Measurements from ENCODE around the gene PTPRM. TPM values are rescaled to one million over a fixed set of nuclear protein-coding genes. Genes with fewer than 3 reads are reported as not detected.

Gene PTPRM
- total RNA-seq, 1 experiment from 2014 or later, result 100.0 TPM

GRCh38 chr18:7979714-7980113 is 412.6 kb downstream of the PTPRM start:
- Histone ChIP-seq H3K27me3 (replicated peaks; ENCODE audit: control insufficient read depth, insufficient read depth, low read length) (no peaks in the 10 kb centered on the region), H3K9me3 (no peaks in the 10 kb centered on the region), H3K4me3 (ENCODE audit: low read depth, low read length) (no peak overlapping the region), H3K36me3 (ENCODE audit: control insufficient read depth, insufficient read depth, low read length) (no peaks in the 10 kb centered on the region), H3K4me1 (peaks cover 8% of the 10 kb centered on the region)
- BruUV-seq (replicated peaks), result no TSS peak
- no peak overlapping the region for H3K27ac Mint-ChIP-seq (ENCODE audit: unreplicated experiment)
- no peak for DNase-seq
- ChIA-PET POLR2A (no interaction called here), CTCF (no interaction called here)
- TF ChIP-seq CTCF (IDR thresholded peaks at IDR 0.05; ENCODE audit: insufficient read depth in 1 of 2, low read depth in 1 of 2, low read length in 1 of 2, severe bottlenecking in 1 of 2, unreplicated experiment in 1 of 2), result no peak
- no peak overlapping the region for H3K4me3 Mint-ChIP-seq (ENCODE audit: unreplicated experiment)
- H3K9me3 Mint-ChIP-seq (ENCODE audit: unreplicated experiment), result no peaks in the 10 kb centered on the region
- H3K4me1 Mint-ChIP-seq (ENCODE audit: low read depth, unreplicated experiment), result peaks cover 7% of the 10 kb centered on the region
- intact Hi-C loops (cut with micrococcal nuclease; ENCODE audit: unreplicated experiment), result no loop called here
- no peaks in the 10 kb centered on the region for H3K27me3 Mint-ChIP-seq (ENCODE audit: insufficient read depth, unreplicated experiment)
- peaks cover 48% of the 10 kb centered on the region for H3K36me3 Mint-ChIP-seq (ENCODE audit: insufficient read depth, unreplicated experiment)

GRCh38 chr18:7980136-7980535 is 413.0 kb downstream of the PTPRM start:
- H3K36me3 ChIP-seq (ENCODE audit: control insufficient read depth, insufficient read depth, low read length), result no peaks in the 10 kb centered on the region
- Mint-ChIP-seq H3K4me3 (ENCODE audit: unreplicated experiment) (no peak overlapping the region), H3K27me3 (ENCODE audit: insufficient read depth, unreplicated experiment) (no peaks in the 10 kb centered on the region), H3K27ac (ENCODE audit: unreplicated experiment) (no peak overlapping the region), H3K9me3 (ENCODE audit: unreplicated experiment) (no peaks in the 10 kb centered on the region), H3K4me1 (ENCODE audit: low read depth, unreplicated experiment) (peaks cover 7% of the 10 kb centered on the region), H3K36me3 (ENCODE audit: insufficient read depth, unreplicated experiment) (peaks cover 48% of the 10 kb centered on the region)
- BruUV-seq (replicated peaks), result no TSS peak
- peaks cover 8% of the 10 kb centered on the region for H3K4me1 ChIP-seq
- peak in 1 of 2 experiments; percentile 29 for DNase-seq
- TF ChIP-seq CTCF (IDR thresholded peaks at IDR 0.05; ENCODE audit: insufficient read depth in 1 of 2, low read depth in 1 of 2, low read length in 1 of 2, severe bottlenecking in 1 of 2, unreplicated experiment in 1 of 2), result peak in 1 of 2 experiments; percentile 21
- no peaks in the 10 kb centered on the region for H3K27me3 ChIP-seq (replicated peaks; ENCODE audit: control insufficient read depth, insufficient read depth, low read length)
- intact Hi-C loops (cut with micrococcal nuclease; ENCODE audit: unreplicated experiment), result no loop called here
- ChIA-PET CTCF (no interaction called here), POLR2A (no interaction called here)
- no peak overlapping the region for H3K4me3 ChIP-seq (ENCODE audit: low read depth, low read length)
- H3K9me3 ChIP-seq, result no peaks in the 10 kb centered on the region

DNA sequence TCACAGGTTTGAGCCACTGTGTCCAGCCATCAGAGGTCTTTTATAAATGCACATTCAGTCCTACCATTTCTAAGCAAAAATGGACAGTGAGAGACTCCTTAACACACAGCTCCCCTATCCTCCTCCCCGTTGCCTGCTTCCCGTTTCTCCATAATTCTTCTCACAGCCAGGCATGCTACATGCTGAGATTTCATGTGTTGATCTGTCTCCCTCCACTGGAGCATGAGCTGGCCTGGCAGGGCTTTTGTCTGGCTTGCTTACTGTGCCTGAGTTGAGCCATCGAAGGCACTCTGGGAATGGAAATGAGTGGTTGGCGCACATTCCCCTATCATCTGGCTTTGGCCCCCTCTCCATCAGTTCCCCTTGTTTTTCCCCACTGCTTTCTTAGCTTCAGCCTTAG is 413.5 kb downstream of the PTPRM start:
- H3K4me1 ChIP-seq, result peaks cover 8% of the 10 kb centered on the region
- H3K9me3 ChIP-seq, result no peaks in the 10 kb centered on the region
- no peak overlapping the region for H3K4me3 ChIP-seq (ENCODE audit: low read depth, low read length)
- H3K4me3 Mint-ChIP-seq (ENCODE audit: unreplicated experiment), result no peak overlapping the region
- BruUV-seq (replicated peaks), result no TSS peak
- ChIA-PET CTCF (no interaction called here), POLR2A (no interaction called here)
- peaks cover 7% of the 10 kb centered on the region for H3K4me1 Mint-ChIP-seq (ENCODE audit: low read depth, unreplicated experiment)
- no peaks in the 10 kb centered on the region for H3K36me3 ChIP-seq (ENCODE audit: control insufficient read depth, insufficient read depth, low read length)
- no peaks in the 10 kb centered on the region for H3K9me3 Mint-ChIP-seq (ENCODE audit: unreplicated experiment)
- no peaks in the 10 kb centered on the region for H3K27me3 ChIP-seq (replicated peaks; ENCODE audit: control insufficient read depth, insufficient read depth, low read length)
- H3K27ac Mint-ChIP-seq (ENCODE audit: unreplicated experiment), result peak overlapping the region; percentile 35
- TF ChIP-seq CTCF (IDR thresholded peaks at IDR 0.05; ENCODE audit: insufficient read depth in 1 of 2, low read depth in 1 of 2, low read length in 1 of 2, severe bottlenecking in 1 of 2, unreplicated experiment in 1 of 2), result no peak
- H3K27me3 Mint-ChIP-seq (ENCODE audit: insufficient read depth, unreplicated experiment), result no peaks in the 10 kb centered on the region
- intact Hi-C loops (cut with micrococcal nuclease; ENCODE audit: unreplicated experiment), result no loop called here
- DNase-seq, result no peak
- peaks cover 48% of the 10 kb centered on the region for H3K36me3 Mint-ChIP-seq (ENCODE audit: insufficient read depth, unreplicated experiment)

Measured in Caco-2 (cell line).